Skeletal muscle tissue (tissue), 4 donors: Measurements from ENCODE around the gene ZNF860. TPM values are rescaled to one million over a fixed set of nuclear protein-coding genes. Genes with fewer than 3 reads are reported as not detected.
A peak's percentile ranks its signal among the peaks of the same experiment; 100 is the strongest.

ENCODE experiments used
- H3K27ac ChIP-seq: one replicate; pipeline ENCODE4 v1.7.0; 2013; ENCODE audit warnings: mild to moderate bottlenecking, low read depth, low read length, inconsistent platforms
- H3K27me3 ChIP-seq, 3 donors: one replicate each; pipeline ENCODE4 v1.7.0; 2013; ENCODE audit warnings: low read length in 3 of 3; ENCODE audit not compliant: control insufficient read depth in 3 of 3, insufficient read depth in 3 of 3
- H3K36me3 ChIP-seq, 3 donors: one replicate each; pipeline ENCODE4 v1.7.0; 2013; ENCODE audit warnings: low read length in 3 of 3; ENCODE audit not compliant: control insufficient read depth in 3 of 3, insufficient read depth in 3 of 3
- H3K4me1 ChIP-seq, 3 donors: one replicate each; pipeline ENCODE4 v1.7.0; 2013; ENCODE audit warnings: low read length in 3 of 3, mild to moderate bottlenecking in 3 of 3; ENCODE audit not compliant: control insufficient read depth in 3 of 3, insufficient read depth in 3 of 3
- H3K4me3 ChIP-seq, 3 donors: one replicate each; pipeline ENCODE4 v1.7.0; 2013; ENCODE audit warnings: low read length in 3 of 3
- H3K9ac ChIP-seq, 3 donors: one replicate each; pipeline ENCODE4 v1.7.0; 2013; ENCODE audit warnings: low read length in 3 of 3, mild to moderate bottlenecking in 3 of 3, moderate library complexity in 2 of 3, low read depth in 1 of 3
- H3K9me3 ChIP-seq, 3 donors: one replicate each; pipeline ENCODE4 v1.7.0; 2013; ENCODE audit warnings: low read length in 3 of 3; ENCODE audit not compliant: control insufficient read depth in 3 of 3
- total RNA-seq: library from RNA; depleted of rRNA; stranded (reverse); fragments of >200 nt; gene quantifications from one replicate; pipeline ENCODE4 v1.2.3, GENCODE V29; 2014
- donor health status: Osteomylitis.

ZNF860 gene
- total RNA-seq, 1 donor from 2014 or later: under 0.01 TPM

- peak overlapping the region in 1 of 3 donors; percentile 61 for H3K4me3 ChIP-seq
Observed at GRCh38 chr3:31959251-31959650, 22.3 kb upstream of the ZNF860 start.

GRCh38 chr3:31959951-31960792 lies 21.4 kb upstream of the ZNF860 start:
- no peaks in the 10 kb centered on the region for H3K27me3 ChIP-seq
- H3K4me3 ChIP-seq: peak overlapping the region; percentile 6 to 61 (median 42)
- peaks cover 0 to 7% (median 6%) of the 10 kb centered on the region in 3 donors for H3K9me3 ChIP-seq
- H3K36me3 ChIP-seq: no peaks in the 10 kb centered on the region
- peak overlapping the region; percentile 47 to 54 (median 52) for H3K9ac ChIP-seq
- H3K4me1 ChIP-seq: peaks cover 0 to 20% (median 18%) of the 10 kb centered on the region in 3 donors
- peak overlapping the region; percentile 68 for H3K27ac ChIP-seq

More at GRCh38 chr3:31959251-31959650, 22.3 kb upstream of the ZNF860 start:
- Histone ChIP-seq H3K36me3 (no peaks in the 10 kb centered on the region), H3K27ac (peak overlapping the region; percentile 68), H3K27me3 (no peaks in the 10 kb centered on the region), H3K9ac (no peak overlapping the region), H3K4me1 (peaks cover 0 to 20% (median 18%) of the 10 kb centered on the region in 3 donors), H3K9me3 (peaks cover 0 to 9% (median 8%) of the 10 kb centered on the region in 3 donors)

GRCh38 chr3:31960793-31961431 lies 20.6 kb upstream of the ZNF860 start:
- Histone ChIP-seq H3K9ac (no peak overlapping the region), H3K4me1 (peaks cover 0 to 20% (median 18%) of the 10 kb centered on the region in 3 donors), H3K36me3 (no peaks in the 10 kb centered on the region), H3K4me3 (no peak overlapping the region), H3K9me3 (peaks cover 0 to under 1% (median 0%) of the 10 kb centered on the region in 3 donors), H3K27me3 (no peaks in the 10 kb centered on the region), H3K27ac (peak overlapping the region; percentile 68)

- H3K4me1 ChIP-seq: peaks cover 0 to 25% (median 18%) of the 10 kb centered on the region in 3 donors
- H3K27me3 ChIP-seq: no peaks in the 10 kb centered on the region
- H3K9me3 ChIP-seq: no peaks in the 10 kb centered on the region
- no peak overlapping the region for H3K9ac ChIP-seq
- no peaks in the 10 kb centered on the region for H3K36me3 ChIP-seq
- no peak overlapping the region for H3K4me3 ChIP-seq
- H3K27ac ChIP-seq: no peak overlapping the region
Observed at GRCh38 chr3:31962801-31963205, 18.7 kb upstream of the ZNF860 start.

GRCh38 chr3:31966978-31967591 lies 14.5 kb upstream of the ZNF860 start:
- Histone ChIP-seq H3K9ac (no peak overlapping the region), H3K27ac (peak overlapping the region; percentile 62), H3K4me1 (peaks cover 8 to 9% (median 8%) of the 10 kb centered on the region in 3 donors), H3K27me3 (no peaks in the 10 kb centered on the region), H3K36me3 (no peaks in the 10 kb centered on the region), H3K9me3 (no peaks in the 10 kb centered on the region), H3K4me3 (no peak overlapping the region)

- Histone ChIP-seq H3K36me3 (no peaks in the 10 kb centered on the region), H3K9me3 (no peaks in the 10 kb centered on the region), H3K27ac (peak overlapping the region; percentile 64), H3K4me1 (peaks cover 8 to 9% (median 8%) of the 10 kb centered on the region in 3 donors), H3K4me3 (no peak overlapping the region), H3K27me3 (no peaks in the 10 kb centered on the region), H3K9ac (no peak overlapping the region)
Observed at GRCh38 chr3:31967592-31967991, 14.0 kb upstream of the ZNF860 start.

- Histone ChIP-seq H3K27ac (peak overlapping the region; percentile 64), H3K9me3 (no peaks in the 10 kb centered on the region), H3K4me1 (peaks cover 8 to 10% (median 9%) of the 10 kb centered on the region in 3 donors), H3K27me3 (no peaks in the 10 kb centered on the region), H3K4me3 (no peak overlapping the region), H3K36me3 (no peaks in the 10 kb centered on the region), H3K9ac (no peak overlapping the region)
Observed at GRCh38 chr3:31968369-31968926, 13.1 kb upstream of the ZNF860 start.

- Histone ChIP-seq H3K9ac (no peak overlapping the region), H3K36me3 (no peaks in the 10 kb centered on the region), H3K27ac (peak overlapping the region; percentile 64), H3K4me1 (peaks cover 8 to 11% (median 9%) of the 10 kb centered on the region in 3 donors), H3K27me3 (no peaks in the 10 kb centered on the region), H3K4me3 (no peak overlapping the region), H3K9me3 (no peaks in the 10 kb centered on the region)
Observed at GRCh38 chr3:31968927-31969418, 12.6 kb upstream of the ZNF860 start.

GRCh38 chr3:31971607-31972006 lies 9.9 kb upstream of the ZNF860 start:
- Histone ChIP-seq H3K4me1 (peaks cover 8 to 11% (median 11%) of the 10 kb centered on the region in 3 donors), H3K9ac (no peak overlapping the region), H3K27me3 (no peaks in the 10 kb centered on the region), H3K4me3 (no peak overlapping the region), H3K27ac (no peak overlapping the region), H3K9me3 (no peaks in the 10 kb centered on the region), H3K36me3 (no peaks in the 10 kb centered on the region)
